Measurements from ENCODE around the gene PACS1. TPM values are rescaled to one million over a fixed set of nuclear protein-coding genes. Genes with fewer than 3 reads are reported as not detected.

PACS1 gene
- total RNA-seq, 6 experiments from 2014 or later = 5.8 to 23.7 (median 12.5) TPM

DNA sequence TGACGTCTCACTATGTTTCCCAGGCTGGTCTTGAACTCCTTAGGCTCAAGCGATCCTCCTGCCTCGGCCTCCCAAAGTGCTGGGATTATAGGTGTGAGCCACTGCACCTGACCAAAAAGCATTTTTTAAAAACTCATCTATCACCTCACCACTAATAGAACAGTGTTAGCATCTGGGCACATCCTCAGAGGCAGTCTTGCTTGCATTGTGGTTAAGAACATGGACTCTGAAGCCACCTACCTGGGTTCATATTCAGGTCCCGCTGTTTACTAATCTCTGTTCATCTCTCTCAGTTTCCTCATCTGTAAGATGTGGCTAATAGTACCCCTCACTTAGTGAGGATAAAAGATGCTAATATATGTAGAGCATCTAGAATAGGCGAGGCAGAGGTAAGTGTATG, 90.6 kb downstream of the PACS1 start:
- no peaks in the 10 kb centered on the region for H3K27me3 ChIP-seq
- TF ChIP-seq, protein P1, sequence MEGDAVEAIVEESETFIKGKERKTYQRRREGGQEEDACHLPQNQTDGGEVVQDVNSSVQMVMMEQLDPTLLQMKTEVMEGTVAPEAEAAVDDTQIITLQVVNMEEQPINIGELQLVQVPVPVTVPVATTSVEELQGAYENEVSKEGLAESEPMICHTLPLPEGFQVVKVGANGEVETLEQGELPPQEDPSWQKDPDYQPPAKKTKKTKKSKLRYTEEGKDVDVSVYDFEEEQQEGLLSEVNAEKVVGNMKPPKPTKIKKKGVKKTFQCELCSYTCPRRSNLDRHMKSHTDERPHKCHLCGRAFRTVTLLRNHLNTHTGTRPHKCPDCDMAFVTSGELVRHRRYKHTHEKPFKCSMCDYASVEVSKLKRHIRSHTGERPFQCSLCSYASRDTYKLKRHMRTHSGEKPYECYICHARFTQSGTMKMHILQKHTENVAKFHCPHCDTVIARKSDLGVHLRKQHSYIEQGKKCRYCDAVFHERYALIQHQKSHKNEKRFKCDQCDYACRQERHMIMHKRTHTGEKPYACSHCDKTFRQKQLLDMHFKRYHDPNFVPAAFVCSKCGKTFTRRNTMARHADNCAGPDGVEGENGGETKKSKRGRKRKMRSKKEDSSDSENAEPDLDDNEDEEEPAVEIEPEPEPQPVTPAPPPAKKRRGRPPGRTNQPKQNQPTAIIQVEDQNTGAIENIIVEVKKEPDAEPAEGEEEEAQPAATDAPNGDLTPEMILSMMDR (IDR thresholded peaks at IDR 0.05) = no peak
- TF ChIP-seq POLR2A (IDR thresholded peaks at IDR 0.05) = no peak
- no peaks in the 10 kb centered on the region for H3K4me1 ChIP-seq
- H3K9me3 ChIP-seq = no peaks in the 10 kb centered on the region
- DNase-seq (no peak), ATAC-seq (no peak)
- H3K27ac ChIP-seq = no peak overlapping the region
- WGBS (ENCODE audit: insufficient coverage, low coverage, low lambda C conversion rate, missing lambda C conversion rate) = 95% methylated on average over 4 of the region's 5 CpGs
- intact Hi-C loops (cut with DNase I) = no loop called here
- no peaks in the 10 kb centered on the region for H3K36me3 ChIP-seq
- no peak overlapping the region for H3K4me3 ChIP-seq

DNA sequence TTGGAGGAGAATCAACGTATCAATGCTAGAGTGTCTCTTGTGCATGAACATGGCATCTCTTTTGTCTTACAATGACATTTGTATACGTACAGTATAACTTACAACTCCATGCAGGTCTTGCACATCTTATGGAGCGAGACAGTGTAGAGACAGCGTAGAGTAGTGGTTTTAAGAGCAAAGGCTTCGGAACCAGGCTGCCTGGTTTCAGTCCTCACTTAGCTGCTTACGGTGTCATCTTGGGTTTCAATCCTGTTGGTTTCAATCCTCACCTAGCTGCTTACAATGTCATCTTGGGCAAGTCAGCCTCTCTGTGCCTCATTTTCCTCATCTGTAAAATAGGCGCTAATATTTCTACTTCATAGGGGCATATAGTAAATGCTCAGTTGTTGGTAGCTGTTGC, 98.2 kb downstream of the PACS1 start:
- Histone ChIP-seq H3K27ac (no peak overlapping the region), H3K27me3 (no peaks in the 10 kb centered on the region), H3K4me3 (no peak overlapping the region), H3K4me1 (no peaks in the 10 kb centered on the region), H3K36me3 (no peaks in the 10 kb centered on the region), H3K9me3 (no peaks in the 10 kb centered on the region)
- DNase-seq (no peak), ATAC-seq (no peak)
- 98% methylated on average over 7 of the region's 7 CpGs for WGBS (ENCODE audit: insufficient coverage, low coverage, low lambda C conversion rate, missing lambda C conversion rate)
- TF ChIP-seq POLR2A (IDR thresholded peaks at IDR 0.05) = no peak
- TF ChIP-seq, protein P1 (IDR thresholded peaks at IDR 0.05) = no peak
- intact Hi-C loops (cut with DNase I) = no loop called here

DNA sequence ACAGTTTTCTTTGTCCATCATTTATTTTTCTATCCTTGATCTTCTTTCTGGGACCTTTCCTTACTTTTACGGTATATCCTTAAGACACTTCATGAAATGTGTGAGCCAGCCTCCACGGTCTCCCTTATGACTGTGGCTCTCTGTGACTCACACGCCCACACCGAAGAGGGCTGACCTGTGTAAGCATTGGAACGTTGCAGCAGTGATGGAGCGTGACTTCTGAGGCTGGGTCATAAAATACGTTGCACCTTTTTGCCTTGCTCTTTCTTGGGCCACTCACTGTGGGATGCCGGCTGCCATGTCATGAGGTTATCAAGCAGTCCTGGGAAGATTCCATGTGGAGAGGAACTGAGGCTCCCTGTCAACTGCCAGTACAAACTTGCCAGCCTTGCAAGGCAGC, 102.1 kb downstream of the PACS1 start:
- 83% methylated on average over 5 of the region's 8 CpGs for WGBS (ENCODE audit: insufficient coverage, low coverage, low lambda C conversion rate, missing lambda C conversion rate)
- Histone ChIP-seq H3K4me1 (no peaks in the 10 kb centered on the region), H3K27me3 (no peaks in the 10 kb centered on the region), H3K4me3 (no peak overlapping the region), H3K9me3 (no peaks in the 10 kb centered on the region), H3K27ac (no peak overlapping the region), H3K36me3 (no peaks in the 10 kb centered on the region)
- TF ChIP-seq, protein P1 (IDR thresholded peaks at IDR 0.05) = no peak
- TF ChIP-seq POLR2A (IDR thresholded peaks at IDR 0.05) = no peak
- DNase-seq (no peak), ATAC-seq (no peak)
- intact Hi-C loops (cut with DNase I) = no loop called here

DNA sequence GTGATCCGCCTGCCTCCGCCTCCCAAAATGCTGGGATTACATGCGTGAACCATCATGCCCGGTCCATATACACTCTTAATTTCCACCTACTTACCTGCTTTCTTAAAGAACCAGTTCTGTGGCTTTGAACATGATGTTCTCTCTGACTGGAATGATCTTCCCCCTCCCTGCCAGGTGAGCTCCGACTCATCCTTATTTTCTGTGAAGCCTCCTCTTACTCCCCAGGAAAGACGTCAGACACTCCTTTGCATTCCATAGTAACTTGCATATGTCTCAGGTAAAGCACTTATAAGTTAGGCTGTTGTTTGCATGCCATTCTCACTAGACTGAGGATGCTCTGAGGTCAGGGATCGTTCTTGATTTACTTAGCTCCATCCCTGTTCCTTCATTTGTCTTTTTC, 106.6 kb downstream of the PACS1 start:
- Histone ChIP-seq H3K27ac (no peak overlapping the region), H3K27me3 (no peaks in the 10 kb centered on the region), H3K4me3 (no peak overlapping the region), H3K9me3 (no peaks in the 10 kb centered on the region), H3K4me1 (no peaks in the 10 kb centered on the region), H3K36me3 (no peaks in the 10 kb centered on the region)
- intact Hi-C loops (cut with DNase I) = no loop called here
- TF ChIP-seq, protein P1 (IDR thresholded peaks at IDR 0.05) = no peak
- no peak for TF ChIP-seq POLR2A (IDR thresholded peaks at IDR 0.05)
- DNase-seq (no peak), ATAC-seq (no peak)
- 94% methylated on average over 7 of the region's 7 CpGs for WGBS (ENCODE audit: insufficient coverage, low coverage, low lambda C conversion rate, missing lambda C conversion rate)

DNA sequence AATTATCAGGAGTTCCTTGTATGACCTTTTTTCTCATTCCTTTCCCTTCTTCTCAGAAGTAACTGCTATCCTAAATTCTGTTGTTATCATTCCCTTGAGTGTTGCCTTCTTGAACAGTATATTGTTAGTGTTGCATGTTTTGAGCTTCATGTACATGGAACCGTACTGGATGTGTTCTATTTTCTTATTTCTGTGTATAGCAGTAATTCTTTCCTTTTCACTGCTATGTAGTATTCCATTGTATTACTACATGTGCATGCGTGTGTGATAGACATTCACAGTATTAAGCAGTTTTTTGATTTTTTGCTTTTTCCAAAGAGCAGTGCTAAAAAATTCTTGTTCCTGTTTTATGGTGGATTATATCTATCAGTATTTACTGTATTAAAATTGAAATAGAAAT, 108.1 kb downstream of the PACS1 start:
- H3K36me3 ChIP-seq = no peaks in the 10 kb centered on the region
- TF ChIP-seq, protein P1 (IDR thresholded peaks at IDR 0.05) = no peak
- no peak for TF ChIP-seq POLR2A (IDR thresholded peaks at IDR 0.05)
- no peaks in the 10 kb centered on the region for H3K9me3 ChIP-seq
- H3K27me3 ChIP-seq = no peaks in the 10 kb centered on the region
- 92% methylated on average over 2 of the region's 2 CpGs for WGBS (ENCODE audit: insufficient coverage, low coverage, low lambda C conversion rate, missing lambda C conversion rate)
- no peak overlapping the region for H3K27ac ChIP-seq
- no peaks in the 10 kb centered on the region for H3K4me1 ChIP-seq
- no peak overlapping the region for H3K4me3 ChIP-seq
- DNase-seq = no peak
- no peak for ATAC-seq
- intact Hi-C loops (cut with DNase I) = no loop called here

All from right lobe of liver (tissue), 6 donors.